HuH-7 (cell line): Measurements from ENCODE around the gene NOTUM.
"Not testable (repeated sequence)": the region's sequence is repeated elsewhere in the genome, so short reads cannot be mapped to it uniquely, and the experiment has no call there.

Source experiments
- DNase-seq: peaks from one replicate; pipeline ENCODE4 v3.0.0; 2011; ENCODE audit warnings: low spot score

NOTUM gene

DNA sequence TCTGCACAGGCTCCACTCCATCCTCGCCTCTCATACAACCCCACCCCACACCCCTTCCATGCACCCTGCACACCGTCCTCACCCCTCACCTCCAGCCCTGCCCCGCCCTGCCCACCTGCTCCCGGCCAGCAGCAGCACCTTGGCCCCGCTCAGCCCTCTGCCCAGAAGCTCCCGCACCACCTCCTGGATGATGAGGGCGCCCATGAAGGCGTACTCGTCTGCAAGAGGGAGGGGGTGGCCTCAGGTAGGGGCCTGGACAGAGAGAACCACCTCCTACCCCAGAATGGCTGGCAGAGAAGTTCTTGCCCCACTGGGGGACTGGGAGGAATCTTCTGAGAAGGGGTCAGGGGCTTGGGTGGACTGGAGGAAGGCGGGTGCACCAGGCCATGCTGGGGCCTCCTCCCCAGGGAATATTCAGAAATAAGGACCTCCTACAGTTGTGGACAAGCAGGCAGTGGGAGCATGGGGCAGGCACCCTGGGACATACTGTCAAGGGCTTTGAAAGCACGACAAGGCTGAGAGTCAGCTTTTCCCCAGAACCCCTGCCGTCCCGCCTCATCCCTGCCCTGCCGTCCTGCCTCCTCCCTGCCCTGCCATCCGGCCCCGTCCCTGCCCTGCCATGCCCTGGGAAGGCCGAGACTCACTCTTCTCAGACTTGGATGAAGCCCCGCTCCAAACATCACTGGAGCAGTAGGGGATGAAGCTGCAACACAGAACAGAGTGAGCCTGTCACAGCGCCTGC, 3.1 kb downstream of the NOTUM start:
- no peak for DNase-seq

DNA sequence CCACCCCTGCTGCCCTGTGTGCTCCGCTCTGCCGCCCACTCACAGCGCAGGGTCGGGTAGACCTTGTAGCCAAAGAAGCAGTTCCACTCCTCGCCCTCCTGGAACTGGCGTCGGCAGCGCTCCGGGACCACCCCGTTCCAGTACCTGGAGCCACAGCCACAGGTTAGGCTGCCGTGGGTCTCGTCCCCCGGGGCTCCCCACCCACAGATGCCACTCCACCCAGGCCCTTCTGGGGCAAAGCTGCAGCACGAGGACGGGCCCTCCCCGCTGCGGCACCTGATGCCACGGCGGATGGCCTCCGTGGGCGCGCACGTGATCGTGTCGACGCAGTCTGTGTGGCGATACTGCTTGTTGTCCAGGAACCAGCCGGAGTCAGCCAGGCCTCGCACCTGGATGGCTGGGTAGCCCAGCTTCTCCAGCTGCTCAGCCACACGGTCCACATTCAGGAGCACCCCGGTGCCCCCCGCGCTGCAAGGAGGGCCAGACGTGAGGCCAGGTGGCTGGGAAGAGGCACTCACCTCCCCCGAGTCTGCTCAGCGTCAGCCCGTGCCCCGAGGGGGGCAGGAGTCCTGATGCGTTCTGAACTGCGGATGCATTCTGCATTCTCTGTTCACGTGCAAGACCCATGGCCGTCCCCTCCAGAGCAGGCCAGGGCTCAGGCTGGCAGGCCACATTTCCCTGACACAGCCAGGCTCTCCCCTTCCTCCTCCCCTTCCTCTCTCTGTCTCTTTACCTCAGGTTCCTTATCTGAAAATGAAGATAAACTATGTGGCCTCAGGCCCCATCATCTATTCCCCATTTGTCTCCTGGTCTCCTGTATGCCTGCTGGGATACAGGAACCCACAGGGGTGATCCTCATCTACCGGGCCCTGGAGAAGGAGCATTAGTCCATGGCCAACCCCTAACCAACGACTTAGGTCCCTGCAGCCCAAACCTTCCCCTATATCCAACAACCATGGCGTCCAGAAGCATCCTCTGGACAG, 4.1 kb downstream of the NOTUM start:
- no peak for DNase-seq

DNA sequence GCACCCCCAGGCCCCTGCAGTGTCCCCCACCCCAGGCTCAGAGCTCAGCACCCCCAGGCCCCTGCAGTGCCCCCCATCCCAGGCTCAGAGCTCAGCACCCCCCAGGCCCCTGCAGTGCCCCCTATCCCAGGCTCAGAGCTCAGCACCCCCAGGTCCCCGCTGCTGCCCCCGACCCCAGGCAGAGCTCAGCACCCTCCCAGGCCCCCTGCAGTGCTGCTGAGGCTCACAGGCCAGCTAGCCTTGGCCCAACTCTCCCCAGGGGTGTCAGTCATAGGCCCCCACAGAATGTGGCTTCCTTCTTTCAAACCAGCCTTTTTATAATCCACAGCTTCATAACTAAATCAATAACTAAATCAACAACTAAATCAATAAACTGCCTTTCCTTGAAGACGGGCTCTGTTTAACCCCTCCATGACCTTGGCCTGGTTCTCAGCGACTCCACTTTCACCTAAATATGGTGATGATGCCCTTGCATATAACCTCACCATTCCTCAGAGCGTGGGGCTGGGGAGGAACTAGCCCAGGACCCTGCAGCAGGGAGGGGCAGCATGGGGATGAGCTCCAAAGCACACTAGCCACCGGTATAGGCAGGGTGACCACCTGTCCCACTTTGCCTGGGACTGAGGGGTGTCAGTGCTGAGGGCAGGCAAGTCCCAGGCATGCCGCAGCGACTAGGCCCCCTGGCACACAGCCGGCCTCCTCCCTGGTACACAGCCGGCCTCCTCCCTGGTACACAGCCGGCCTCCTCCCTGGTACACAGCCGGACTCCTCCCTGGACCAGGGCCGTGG, 5.0 kb downstream of the NOTUM start:
- no peak for DNase-seq

DNA sequence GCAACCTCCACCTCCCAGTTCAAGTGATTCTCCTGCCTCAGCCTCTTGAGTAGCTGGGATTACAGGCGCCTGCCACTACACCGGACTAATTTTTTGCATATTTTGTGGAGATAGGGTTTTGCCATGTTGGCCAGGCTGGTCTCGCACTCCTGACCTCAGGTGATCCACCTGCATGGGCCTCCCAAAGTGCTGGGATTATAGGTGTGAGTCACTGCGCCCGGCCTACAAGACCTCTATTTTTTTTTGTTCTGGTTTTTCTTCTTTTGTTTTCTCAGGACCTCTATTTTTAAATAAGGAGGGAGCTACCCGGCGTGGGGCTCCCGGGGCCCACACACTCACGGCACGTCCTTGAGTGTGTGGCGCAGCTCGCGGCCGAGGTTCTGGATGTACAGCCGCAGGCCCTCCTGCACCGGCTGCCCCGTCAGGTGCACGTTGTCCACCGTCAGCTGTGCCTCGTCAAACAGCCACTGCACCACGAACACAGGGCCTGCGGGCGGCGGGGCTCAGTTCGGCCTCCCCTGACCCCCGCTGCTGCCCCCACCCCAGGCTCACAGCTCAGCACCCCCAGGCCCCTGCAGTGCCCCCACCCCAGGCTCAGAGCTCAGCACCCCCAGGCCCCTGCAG, 5.8 kb downstream of the NOTUM start:
- DNase-seq: no peak

DNA sequence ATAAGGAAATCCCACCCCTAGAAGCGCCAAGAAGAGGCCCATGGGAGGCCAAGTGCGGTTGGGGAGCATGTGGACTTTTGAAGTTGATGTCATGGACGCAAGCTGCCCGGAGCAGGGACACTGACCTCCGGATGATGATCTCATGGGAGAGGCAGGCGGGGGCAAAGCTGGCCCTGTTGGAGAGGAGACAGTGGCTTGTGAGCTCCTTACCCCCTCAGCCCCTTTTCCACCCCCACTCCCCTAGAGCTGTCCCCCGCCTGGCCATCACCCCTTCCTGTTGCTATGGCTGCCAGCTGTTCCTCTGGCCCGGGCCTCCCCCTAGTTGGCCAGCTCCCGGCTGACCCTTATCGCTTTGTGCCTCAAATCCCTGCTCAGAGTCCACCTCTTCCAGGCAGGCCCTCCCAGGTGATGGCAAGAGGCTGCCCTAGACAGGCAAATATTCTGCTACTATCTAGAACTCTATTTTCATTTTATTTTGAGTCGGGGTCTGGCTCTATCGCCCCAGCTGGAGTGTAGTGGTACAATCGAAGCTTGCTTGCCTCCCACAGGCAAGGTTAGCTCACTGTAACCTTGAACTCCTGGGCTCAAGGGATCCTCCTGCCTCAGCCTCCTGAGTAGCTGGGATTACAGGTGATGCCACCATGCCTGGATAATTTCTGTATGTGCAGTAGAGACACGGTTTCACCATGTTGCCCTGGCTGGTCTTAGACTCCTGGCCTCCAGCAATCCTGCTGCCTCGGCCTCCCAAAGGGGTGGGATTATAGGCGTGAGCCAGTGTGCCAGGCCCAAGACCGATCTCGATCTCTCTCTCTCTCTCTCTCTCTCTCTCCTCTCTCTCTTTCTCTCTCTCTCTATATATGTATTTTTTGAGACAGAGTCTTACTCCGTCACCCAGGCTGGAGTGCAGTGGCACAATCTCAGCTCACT, 6.6 kb downstream of the NOTUM start:
- DNase-seq: no peak

DNA sequence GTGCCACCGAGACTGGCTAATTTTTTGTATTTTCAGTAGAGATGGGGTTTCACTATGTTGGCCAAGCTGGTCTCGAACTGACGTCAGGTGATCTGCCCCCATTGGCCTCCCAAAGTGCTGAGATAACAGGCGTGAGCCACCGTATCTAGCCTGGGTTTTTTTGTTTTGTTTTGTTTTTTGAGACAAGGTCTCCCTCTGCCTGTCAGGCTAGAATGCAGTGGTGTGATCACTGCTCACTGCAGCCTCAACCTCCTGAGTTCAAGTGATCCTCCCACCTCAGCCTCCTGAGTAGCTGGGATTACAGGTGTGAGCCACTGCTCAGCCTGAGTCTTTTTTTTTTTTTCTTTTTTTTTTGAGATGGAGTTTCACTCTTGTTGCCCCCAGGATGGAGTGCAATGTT, 7.5 kb downstream of the NOTUM start:
- not testable (repeated sequence) for DNase-seq

DNA sequence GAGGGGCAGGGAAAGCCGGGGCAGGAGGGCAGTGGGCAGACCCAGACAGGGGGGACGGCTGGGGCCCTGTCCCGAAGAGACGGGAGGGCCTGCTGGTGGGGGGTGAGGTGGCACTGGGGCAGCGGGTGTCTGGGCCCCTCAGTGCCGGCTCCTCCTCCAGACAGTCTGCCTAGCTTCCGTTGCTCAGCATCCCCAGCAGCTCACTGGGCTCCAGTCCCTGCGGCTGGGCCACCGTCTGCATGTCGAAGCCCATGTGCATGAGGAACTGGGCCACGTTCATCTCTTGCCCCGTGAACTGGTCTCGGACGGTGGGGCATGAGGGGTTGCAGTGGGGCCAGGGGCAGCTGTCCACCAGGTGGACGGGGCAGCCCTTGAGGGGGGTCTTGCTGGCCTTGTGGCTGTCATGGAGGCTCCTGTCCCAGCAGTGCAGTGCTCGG, 8.2 kb downstream of the NOTUM start:
- DNase-seq: no peak

DNA sequence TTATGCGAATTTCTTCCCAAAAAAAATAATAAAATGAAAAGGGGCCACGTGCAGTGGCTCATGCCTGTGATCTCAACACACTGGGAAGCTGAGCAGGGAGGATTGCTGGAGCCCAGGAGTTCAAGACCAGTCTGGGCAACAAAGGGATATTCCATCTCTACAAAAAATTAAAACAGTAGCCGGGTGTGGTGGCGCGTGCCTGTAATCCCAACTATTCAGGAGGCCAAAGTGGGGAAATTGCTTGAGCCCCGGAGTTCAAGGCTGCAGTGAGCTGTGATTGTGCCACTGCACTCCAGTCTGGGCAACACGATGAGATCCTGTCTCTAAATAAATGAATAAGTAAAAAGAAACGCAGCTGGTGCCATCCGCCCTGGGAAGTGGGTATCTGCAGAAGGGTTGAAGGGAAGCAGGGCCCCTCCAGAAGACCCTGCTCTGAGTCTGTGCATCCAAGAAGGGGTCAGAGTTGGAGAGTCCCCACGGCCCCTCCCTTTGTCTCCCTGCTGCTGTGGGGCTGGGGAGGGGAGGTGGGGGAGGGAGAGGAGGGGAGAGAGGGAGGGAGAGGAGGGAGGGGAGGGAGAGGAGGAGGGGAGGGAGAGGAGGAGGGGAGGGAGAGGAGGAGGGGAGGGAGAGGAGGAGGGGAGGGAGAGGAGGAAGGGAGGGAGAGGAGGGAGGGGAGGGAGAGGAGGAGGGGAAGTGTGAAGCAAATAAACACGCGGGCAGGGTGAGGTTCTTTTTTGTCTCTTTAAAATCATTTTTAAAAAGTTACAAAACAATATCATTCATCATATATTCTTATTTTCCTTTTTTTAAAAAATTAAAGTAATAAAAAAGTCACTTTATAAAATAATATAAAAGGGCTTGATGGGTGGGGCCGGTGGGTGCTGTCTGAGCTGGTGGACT, 9.0 kb downstream of the NOTUM start:
- no peak for DNase-seq

DNA sequence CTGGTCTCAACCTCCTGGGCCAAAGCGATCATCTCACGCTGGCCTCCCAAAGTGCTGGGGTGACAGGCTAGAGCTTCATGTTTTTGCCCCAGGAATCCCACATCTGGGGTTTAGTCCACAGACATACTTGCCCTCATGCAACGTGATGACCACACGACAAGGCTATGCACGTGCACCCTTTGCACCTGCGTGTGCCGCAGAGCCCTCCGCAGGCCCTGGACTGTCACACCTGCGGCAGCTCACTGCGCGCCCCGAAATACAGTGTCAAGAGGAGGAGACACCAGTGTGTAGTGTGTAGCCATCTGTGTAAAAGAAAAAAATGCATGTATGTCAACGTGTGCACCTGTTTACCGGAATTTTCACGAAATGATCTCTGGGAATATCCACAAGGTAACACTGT, 10.5 kb downstream of the NOTUM start:
- no peak for DNase-seq

DNA sequence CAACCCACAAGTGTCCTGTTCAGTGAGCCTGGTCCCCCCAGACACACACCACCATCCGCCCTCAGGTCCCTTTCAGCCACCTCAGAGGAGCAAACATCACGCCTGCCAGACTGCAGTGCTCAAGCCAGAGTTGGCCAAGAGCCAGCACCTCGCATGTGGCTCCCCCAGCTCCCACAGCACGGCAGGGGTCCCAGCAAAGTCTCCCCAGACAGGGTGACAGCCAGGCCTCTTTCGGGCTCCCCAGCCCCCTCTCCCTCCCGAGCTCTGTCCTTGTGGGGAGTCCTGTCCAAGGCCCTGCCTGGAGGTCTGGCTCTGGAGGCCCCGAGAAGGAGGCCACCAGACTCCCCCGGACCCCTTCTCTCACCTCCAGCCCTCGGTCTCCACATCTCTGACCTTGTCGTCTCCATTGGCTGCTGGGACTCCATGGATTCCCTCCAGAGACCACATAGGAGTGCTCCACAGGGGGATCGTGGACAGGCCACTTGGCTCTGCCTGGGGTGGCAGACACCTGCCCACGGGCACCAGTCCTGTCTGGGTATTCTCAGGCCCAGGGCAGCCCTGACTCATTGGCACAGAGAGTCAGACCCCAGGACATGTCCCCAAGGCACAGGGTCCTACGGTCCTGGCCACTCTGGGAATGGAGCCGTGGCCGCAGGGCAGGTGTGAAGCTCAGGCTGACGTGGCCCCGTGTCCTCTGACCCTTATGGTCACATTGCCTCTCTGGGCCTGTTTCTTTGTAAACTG, 12.2 kb downstream of the NOTUM start:
- DNase-seq: no peak

DNA sequence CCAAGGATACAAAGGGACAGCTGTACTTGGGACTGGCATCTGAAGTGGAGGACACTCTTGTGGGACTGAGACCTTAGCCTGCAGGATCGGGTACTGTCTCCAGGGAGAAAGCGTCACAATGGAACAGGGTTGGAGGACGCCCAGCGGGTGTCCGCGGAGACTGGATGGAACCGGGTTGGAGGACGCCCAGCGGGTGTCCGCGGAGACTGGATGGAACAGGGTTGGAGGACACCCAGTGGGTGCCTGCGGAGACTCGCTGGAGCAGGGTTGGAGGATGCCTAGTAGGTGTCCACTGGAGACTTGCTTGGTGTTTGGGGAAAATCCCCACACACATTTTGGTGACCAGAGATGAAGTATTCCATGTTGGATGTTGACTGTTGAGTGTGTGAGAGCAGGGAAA, 13.8 kb downstream of the NOTUM start, which contains the start of gene MYADML2:
TSS of gene MYADML2 (minus strand) at position 45 of the 400 bp plus-strand sequence. CDS start 5,492 bp downstream, outside the sequence.
- no peak for DNase-seq

DNA sequence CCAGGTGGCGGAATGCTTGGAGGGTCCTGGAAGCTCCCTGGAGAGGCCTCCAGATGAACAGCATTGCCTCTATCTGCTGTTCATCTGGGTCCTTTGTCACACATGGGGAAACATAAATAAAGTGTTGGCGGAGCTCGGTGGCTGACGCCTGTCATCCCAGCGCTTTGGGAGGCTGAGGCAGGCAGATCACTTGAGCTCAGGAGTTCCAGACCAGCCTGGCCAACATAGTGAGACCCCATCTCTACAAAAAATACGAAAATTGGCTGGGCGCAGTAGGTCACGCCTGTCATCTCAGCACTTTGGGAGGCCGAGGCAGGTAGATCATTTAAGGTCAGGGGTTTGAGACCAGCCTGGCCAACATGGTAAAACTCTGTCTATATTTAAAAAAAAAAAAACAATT, 16.1 kb downstream of the NOTUM start:
- DNase-seq: no peak

DNA sequence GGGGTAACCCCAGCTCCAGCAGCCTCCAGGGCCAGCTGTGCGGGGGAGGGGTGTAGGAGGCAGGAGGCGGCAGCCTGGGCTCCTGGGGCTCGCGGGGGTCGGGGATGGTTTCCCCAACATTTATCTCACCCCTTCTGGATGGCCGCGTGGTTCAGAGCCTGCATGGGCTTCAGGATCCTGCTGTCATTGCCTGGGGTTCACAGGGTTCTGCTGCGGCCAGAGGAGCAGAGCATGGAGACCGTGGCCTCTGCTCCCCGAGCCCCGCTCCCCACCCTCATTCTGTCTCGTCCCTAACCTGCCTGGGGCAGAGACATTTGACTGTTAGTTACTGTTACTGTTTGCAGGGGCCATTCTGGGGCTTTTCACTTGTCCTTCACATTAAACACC, 18.8 kb downstream of the NOTUM start:
- DNase-seq: no peak

DNA sequence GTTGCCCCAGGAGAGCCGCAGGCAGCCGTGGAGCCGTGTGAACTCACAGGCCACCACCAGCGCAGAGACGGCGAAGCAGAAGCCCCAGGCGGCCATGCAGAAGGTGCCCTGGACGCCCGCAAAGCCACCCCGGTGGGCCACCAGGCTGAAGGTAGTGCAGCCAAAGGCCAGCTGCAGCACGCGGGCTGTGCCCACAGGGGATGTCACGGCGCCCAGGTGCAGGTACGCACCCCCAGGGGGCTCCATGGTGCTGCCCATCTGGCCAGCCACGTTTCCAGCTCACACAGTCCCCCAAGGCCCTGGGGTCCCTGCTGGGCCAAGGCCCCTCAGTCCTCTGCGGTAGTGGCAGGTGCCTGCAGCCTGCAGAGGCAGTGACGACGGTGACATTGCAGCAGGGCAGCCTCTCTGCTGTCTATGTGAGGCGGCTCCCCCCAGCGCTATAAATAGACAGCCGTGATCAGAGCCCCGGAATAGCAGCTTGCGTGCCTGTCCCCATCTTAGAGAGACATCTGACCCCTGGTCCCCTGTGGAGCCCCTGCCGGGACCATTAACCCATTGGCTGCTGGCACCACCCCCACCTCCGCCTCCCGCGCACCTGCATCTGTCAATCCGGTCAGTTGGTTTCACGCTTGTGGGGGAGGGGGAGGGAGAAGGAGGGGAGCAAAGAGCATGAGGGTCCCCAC, 19.4 kb downstream of the NOTUM start:
- DNase-seq: no peak

DNA sequence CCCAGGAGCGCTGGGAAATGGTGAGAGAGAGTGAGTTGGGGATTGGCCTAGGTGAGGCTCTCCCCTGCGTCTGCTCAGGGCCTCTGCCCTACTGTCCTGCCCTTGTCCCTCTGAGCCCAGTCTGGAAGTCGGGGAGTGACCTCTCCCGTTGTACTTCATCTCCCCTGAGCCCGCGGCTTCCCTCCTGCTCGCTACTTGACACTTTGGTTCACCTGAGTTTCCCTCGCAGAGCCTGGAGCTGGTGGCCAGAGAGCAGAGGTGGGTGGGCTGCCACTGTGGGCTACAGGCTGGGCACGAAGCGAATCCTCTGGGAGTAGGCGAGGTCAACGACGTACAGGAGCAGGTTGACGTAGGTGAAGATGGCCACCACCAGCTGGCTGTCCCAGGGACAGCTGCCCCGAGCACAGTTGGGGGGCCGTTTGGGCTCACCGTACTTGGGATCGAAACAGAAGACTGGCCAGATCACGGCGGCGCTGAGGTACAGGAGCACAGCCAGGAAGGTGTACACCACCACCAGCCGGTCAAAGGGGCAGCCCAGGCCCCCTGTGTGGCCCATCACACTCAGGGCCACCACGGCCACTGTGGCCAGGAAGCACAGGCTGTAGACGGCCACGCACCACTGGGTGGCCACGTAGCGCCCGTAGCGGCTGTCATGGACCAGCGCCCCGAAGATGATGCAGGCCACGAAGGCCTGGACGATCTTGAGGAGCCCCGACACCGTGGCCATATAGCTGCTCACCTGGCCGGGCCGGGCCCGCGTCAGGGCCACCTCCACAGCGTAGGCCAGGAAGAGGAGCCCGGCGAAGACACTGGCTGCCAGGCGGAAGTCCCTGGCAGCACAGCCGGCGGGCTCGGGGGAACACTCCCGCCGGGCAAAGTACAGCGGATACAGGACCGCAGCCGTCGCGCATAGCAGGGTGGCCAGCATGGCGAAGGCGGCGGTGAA, 20.2 kb downstream of the NOTUM start:
- no peak for DNase-seq

DNA sequence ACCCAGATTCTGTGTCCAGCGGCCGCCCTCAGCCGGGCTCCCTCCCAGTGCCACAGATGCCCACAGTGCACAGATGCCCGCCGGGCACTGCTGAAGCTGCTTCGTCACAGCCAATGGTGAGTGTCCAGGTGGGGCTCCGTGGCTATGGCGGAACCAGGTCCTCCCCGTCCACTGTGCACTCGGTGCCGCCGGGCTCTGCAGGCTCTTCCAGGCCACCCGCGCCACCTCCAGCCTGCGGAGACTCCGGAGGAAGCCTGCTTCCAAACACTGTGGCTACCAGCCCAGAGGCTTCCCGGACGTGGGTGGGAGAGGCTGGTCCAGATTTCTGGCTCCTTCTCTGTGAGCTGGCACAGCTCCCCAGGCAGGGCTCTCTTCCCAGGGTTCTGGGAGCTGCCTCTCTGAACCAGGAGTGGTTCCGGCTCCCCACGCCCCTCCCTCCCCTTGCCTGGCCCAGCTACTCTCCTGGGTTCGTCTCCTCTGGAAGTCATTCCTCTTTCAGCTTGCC, 21.1 kb downstream of the NOTUM start:
- no peak for DNase-seq

DNA sequence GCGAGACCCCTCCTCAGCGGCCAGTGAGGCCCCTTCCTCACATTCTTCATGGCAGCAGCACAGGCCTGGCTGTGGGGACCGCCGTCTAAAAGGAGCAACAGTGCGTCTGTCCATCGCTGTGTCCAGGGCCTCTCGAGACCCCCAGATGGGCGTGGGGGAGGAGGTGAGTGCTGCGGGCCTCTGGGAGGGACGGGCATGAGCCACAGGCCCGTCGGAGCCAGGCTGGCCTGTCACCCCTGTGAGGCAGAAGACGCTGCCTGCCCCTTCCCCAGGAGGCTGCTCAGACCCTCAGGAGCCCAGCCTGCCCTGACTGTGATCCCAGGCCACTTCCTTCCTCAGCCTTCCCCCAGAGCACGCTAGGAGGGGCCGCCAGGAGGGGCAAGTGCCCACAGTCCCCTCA, 21.8 kb downstream of the NOTUM start:
- no peak for DNase-seq
